ENCODE data around the gene SCGB1C1.

The SCGB1C1 gene

GRCh38 chr11:207863-208180, 14.9 kb downstream of the SCGB1C1 start:
- Histone ChIP-seq H3K4me3 (ENCODE audit: low read depth, low read length) (peak overlapping the region; percentile 92), H3K36me3 (replicated peaks) (peaks cover 54% of the 10 kb centered on the region), H3K27me3 (replicated peaks) (no peaks in the 10 kb centered on the region), H3K27ac (peak overlapping the region; percentile 97)
- peak; percentile 37 for DNase-seq
- TF ChIP-seq, protein P1, sequence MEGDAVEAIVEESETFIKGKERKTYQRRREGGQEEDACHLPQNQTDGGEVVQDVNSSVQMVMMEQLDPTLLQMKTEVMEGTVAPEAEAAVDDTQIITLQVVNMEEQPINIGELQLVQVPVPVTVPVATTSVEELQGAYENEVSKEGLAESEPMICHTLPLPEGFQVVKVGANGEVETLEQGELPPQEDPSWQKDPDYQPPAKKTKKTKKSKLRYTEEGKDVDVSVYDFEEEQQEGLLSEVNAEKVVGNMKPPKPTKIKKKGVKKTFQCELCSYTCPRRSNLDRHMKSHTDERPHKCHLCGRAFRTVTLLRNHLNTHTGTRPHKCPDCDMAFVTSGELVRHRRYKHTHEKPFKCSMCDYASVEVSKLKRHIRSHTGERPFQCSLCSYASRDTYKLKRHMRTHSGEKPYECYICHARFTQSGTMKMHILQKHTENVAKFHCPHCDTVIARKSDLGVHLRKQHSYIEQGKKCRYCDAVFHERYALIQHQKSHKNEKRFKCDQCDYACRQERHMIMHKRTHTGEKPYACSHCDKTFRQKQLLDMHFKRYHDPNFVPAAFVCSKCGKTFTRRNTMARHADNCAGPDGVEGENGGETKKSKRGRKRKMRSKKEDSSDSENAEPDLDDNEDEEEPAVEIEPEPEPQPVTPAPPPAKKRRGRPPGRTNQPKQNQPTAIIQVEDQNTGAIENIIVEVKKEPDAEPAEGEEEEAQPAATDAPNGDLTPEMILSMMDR (IDR thresholded peaks at IDR 0.05; ENCODE audit: low read depth, low read length, missing control alignments) = no peak
- in situ Hi-C loops (cut with HindIII; ENCODE audit: low pct_ligation_motif_present, low sequenced_read_pairs) = no loop called here

- Histone ChIP-seq H3K27ac (peak overlapping the region; percentile 97), H3K27me3 (replicated peaks) (no peaks in the 10 kb centered on the region), H3K4me3 (ENCODE audit: low read depth, low read length) (peak overlapping the region; percentile 92), H3K36me3 (replicated peaks) (peaks cover 60% of the 10 kb centered on the region)
- DNase-seq = peak; percentile 56
- TF ChIP-seq, protein P1 (IDR thresholded peaks at IDR 0.05; ENCODE audit: low read depth, low read length, missing control alignments) = no peak
- in situ Hi-C loops (cut with HindIII; ENCODE audit: low pct_ligation_motif_present, low sequenced_read_pairs) = no loop called here
Observed at GRCh38 chr11:208181-208916, 15.5 kb downstream of the SCGB1C1 start.

DNA sequence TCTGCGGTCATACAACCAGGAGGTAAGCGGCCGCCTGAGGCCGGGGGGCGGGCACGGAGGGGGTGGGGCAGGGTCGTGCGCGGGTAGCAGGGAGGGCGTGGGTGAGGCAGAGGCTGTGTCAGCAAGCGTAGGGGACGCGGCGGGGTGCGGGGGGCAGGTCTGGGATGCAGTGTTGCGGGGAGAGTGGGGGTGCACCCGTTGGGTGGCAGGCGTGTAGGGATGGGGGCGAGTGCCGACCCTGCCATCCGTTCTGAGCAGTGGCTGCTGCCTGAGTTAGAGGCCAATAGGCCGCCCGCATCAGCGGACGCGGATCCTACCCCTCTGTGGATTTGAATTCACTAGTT, 16.0 kb downstream of the SCGB1C1 start:
- peaks cover 60% of the 10 kb centered on the region for H3K36me3 ChIP-seq (replicated peaks)
- H3K4me3 ChIP-seq (ENCODE audit: low read depth, low read length) = peak overlapping the region; percentile 92
- TF ChIP-seq, protein P1 (IDR thresholded peaks at IDR 0.05; ENCODE audit: low read depth, low read length, missing control alignments) = no peak
- in situ Hi-C loops (cut with HindIII; ENCODE audit: low pct_ligation_motif_present, low sequenced_read_pairs) = no loop called here
- peak overlapping the region; percentile 97 for H3K27ac ChIP-seq
- no peaks in the 10 kb centered on the region for H3K27me3 ChIP-seq (replicated peaks)
- DNase-seq = no peak

DNA sequence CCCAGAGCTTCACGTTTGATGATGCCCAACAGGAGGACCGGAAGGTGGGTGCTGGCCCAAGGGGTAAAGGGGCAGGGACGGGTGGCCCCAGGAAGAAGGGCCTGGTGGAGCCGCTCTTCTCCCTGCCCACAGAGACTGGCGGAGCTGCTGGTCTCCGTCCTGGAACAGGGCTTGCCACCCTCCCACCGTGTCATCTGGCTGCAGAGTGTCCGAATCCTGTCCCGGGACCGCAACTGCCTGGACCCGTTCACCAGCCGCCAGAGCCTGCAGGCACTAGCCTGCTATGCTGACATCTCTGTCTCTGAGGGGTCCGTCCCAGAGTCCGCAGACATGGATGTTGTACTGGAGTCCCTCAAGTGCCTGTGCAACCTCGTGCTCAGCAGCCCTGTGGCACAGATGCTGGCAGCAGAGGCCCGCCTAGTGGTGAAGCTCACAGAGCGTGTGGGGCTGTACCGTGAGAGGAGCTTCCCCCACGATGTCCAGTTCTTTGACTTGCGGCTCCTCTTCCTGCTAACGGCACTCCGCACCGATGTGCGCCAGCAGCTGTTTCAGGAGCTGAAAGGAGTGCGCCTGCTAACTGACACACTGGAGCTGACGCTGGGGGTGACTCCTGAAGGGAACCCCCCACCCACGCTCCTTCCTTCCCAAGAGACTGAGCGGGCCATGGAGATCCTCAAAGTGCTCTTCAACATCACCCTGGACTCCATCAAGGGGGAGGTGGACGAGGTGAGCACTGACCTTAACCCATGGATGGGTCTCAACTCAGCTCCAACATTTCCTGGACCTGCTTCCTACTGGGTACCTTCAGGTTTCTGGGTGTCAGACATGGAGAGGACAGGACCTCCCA, 16.6 kb downstream of the SCGB1C1 start:
- H3K27me3 ChIP-seq (replicated peaks) = no peaks in the 10 kb centered on the region
- in situ Hi-C loops (cut with HindIII; ENCODE audit: low pct_ligation_motif_present, low sequenced_read_pairs) = no loop called here
- H3K36me3 ChIP-seq (replicated peaks) = peaks cover 60% of the 10 kb centered on the region
- peak overlapping the region; percentile 92 for H3K4me3 ChIP-seq (ENCODE audit: low read depth, low read length)
- TF ChIP-seq, protein P1 (IDR thresholded peaks at IDR 0.05; ENCODE audit: low read depth, low read length, missing control alignments) = peak; percentile 25
- H3K27ac ChIP-seq = peak overlapping the region; percentile 97
- DNase-seq = no peak

GRCh38 chr11:210122-210802, 17.4 kb downstream of the SCGB1C1 start:
- Histone ChIP-seq H3K27me3 (replicated peaks) (no peaks in the 10 kb centered on the region), H3K27ac (peak overlapping the region; percentile 97), H3K4me3 (ENCODE audit: low read depth, low read length) (peak overlapping the region; percentile 92), H3K36me3 (replicated peaks) (peaks cover 61% of the 10 kb centered on the region)
- in situ Hi-C loops (cut with HindIII; ENCODE audit: low pct_ligation_motif_present, low sequenced_read_pairs) = no loop called here
- peak; percentile 77 for DNase-seq
- TF ChIP-seq, protein P1 (IDR thresholded peaks at IDR 0.05; ENCODE audit: low read depth, low read length, missing control alignments) = no peak
